GM20000 (cell line): Measurements from ENCODE around the gene KPNA4.

ENCODE experiments used
- DNase-seq: peaks from one replicate; pipeline ENCODE4 v3.0.0; 2012; ENCODE audit warnings: low spot score
- TF ChIP-seq, protein P1 (sequence below): IDR thresholded peaks from 2 replicates; pipeline ENCODE4 v1.5.1; 2012; ENCODE audit warnings: mild to moderate bottlenecking, control low read depth; ENCODE audit errors: extremely low read depth, missing control alignments

KPNA4 gene, protein sequence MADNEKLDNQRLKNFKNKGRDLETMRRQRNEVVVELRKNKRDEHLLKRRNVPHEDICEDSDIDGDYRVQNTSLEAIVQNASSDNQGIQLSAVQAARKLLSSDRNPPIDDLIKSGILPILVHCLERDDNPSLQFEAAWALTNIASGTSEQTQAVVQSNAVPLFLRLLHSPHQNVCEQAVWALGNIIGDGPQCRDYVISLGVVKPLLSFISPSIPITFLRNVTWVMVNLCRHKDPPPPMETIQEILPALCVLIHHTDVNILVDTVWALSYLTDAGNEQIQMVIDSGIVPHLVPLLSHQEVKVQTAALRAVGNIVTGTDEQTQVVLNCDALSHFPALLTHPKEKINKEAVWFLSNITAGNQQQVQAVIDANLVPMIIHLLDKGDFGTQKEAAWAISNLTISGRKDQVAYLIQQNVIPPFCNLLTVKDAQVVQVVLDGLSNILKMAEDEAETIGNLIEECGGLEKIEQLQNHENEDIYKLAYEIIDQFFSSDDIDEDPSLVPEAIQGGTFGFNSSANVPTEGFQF

DNA sequence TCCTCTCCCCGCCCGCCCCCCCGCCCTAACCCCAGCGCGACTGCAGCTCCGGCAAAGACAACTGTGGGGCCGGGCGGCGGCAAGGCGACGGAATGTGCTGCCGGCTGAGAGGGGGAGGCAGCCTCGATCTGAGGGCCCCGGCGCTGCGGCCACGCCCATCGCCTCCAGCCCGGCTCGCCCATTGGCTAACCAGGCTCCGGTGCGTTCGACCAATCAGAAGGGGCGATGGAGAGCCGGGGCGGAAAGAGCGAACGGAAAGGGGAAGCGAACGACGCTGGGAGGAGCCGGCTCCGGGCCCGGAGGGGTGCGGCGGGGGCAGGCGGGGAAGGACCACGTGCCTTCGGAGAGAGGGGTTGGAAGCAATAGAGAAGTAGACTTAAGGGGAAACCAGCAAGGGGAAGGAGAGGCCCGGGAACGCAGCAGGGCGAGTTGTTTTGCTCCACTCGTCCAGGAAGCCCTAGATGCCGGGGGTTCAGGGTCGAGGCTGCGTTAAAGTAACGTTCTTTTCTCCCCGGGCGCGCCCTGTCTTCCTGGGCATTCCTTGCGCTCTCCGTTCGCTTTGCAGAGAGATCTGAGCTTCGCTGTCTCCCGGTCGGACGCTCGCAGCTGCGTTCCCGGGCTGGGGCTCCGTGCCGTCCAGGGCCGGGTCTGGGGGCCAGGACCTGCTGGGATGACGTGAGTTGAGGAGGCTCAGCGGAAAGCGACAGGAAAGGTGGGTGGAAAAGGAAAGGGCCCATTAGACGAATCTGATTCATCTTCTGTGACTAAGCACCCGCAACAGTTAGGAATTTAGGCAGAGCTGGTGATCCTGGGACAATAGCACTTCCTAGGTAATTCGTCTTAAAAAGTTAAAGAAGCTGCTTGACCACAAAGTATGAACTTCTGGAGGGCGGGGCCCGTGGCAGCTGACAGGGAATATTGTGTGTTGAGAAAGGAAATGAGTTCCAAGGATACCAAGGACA, at the start of gene KPNA4:
TSS of gene KPNA4 (minus strand) at position 130 of the 962 bp plus-strand sequence. CDS start 289 bp downstream, outside the sequence.
- peak; percentile 98 for DNase-seq
- TF ChIP-seq, protein P1, sequence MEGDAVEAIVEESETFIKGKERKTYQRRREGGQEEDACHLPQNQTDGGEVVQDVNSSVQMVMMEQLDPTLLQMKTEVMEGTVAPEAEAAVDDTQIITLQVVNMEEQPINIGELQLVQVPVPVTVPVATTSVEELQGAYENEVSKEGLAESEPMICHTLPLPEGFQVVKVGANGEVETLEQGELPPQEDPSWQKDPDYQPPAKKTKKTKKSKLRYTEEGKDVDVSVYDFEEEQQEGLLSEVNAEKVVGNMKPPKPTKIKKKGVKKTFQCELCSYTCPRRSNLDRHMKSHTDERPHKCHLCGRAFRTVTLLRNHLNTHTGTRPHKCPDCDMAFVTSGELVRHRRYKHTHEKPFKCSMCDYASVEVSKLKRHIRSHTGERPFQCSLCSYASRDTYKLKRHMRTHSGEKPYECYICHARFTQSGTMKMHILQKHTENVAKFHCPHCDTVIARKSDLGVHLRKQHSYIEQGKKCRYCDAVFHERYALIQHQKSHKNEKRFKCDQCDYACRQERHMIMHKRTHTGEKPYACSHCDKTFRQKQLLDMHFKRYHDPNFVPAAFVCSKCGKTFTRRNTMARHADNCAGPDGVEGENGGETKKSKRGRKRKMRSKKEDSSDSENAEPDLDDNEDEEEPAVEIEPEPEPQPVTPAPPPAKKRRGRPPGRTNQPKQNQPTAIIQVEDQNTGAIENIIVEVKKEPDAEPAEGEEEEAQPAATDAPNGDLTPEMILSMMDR: no peak

DNA sequence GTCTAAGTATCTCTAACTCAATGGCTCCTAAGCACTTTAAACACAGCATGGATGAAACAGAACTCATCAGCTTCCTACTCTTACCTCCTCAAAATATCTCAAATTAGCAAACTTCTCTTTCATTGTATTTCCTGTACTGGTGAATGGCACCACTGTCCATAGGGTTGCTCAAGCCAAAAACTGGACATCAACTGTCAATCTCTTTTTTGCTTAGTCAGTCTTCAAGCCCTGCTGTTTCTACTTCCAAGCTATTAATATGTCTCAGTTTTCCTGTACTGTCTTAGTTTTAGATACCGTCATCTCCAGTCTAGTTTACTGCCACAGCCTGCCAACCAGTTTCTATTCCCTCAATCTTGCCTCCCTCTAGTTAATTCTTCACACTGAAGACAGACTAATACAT, 48.3 kb upstream of the KPNA4 start:
- TF ChIP-seq, protein P1: no peak
- no peak for DNase-seq

DNA sequence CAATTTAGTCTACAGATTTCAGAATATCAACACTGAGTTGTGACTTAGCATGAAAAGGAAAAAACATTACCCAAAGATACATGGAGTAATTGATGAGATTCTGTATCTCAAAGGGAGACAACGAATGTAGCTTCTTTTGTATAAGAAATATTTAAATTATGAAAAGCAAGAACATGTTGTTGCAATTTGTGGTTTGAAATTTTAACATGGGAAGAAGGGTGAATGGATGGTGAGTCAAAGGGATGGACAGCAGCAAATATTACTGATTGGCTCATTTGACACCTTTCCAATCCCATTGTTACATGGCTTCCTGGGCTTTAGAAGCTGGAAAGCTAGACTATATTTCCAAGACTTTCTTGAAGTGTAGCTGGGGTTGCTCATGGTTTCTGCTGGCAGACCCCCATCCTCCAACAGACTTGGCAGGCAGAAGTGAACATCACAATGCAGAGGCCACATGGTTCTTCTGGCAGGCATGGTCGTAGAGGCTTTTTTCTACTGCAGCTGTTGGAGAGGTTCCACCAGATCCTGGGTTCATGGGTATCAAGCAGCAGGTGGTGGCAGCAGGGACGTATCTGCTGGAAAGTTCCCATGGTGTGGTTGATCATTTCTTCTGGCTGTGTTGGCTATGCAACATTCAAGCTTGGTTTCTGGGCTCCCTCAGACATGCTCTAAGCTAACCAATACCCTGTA, 47.2 kb upstream of the KPNA4 start:
- TF ChIP-seq, protein P1: no peak
- no peak for DNase-seq

DNA sequence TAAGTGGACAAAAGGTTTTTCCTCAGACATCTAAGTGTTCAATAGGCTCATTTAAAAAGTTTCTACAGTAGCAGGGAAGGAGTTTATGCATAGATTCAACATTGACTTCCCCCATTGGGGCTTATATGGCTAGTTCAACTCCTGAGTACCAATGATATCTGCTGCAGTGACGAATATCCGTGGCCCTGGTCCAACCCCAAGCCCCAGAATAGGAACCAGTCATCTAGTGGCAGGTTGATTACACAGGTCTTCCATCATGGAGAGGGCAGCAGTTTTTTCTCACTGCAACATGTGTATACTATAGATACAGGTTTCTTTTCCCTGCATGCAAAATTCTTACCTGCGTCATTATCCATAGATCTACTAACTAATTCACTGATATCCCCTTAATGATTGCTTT, 45.8 kb upstream of the KPNA4 start:
- DNase-seq: no peak
- TF ChIP-seq, protein P1: no peak

DNA sequence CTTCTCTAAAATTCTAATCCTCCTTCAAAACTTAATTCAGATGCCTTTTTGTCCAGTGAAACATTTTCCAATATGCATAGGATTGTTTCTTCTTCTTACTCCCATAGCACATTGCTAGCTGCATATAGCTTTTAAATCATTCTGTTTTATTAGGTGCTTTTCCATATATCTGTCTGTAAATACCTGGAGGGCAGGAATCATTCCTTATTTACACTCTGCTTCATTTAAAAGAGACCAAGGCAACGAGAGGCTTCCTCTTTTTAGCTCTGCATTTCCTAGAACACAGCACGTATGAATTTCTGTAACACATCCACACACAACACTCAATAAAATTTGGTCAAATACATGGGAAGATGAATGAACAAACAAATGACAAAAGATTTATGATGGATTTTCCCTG, 43.5 kb upstream of the KPNA4 start:
- DNase-seq: no peak
- TF ChIP-seq, protein P1: no peak

DNA sequence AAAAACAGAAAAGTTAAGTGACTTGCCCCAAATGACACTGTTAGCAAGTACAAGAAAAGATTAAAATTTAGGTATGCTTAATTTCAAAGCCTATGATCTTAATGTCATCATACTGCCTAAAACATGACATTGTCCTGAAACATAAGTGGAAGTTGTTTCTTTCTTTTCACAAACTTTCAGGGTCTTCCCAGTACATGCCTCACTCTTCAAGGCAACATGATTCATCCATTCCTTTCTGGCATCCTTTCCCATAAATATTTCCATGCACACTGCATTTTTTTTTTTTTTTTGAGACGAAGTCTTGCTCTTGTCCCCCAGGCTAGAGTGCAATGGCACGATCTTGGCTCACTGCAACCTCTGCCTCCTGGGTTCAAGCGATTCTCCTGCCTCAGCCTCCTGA, 42.5 kb upstream of the KPNA4 start:
- TF ChIP-seq, protein P1: no peak
- no peak for DNase-seq
